ENCODE results near the gene ZFR2.
A peak's percentile ranks its signal among the peaks of the same experiment; 100 is the strongest.

DNA sequence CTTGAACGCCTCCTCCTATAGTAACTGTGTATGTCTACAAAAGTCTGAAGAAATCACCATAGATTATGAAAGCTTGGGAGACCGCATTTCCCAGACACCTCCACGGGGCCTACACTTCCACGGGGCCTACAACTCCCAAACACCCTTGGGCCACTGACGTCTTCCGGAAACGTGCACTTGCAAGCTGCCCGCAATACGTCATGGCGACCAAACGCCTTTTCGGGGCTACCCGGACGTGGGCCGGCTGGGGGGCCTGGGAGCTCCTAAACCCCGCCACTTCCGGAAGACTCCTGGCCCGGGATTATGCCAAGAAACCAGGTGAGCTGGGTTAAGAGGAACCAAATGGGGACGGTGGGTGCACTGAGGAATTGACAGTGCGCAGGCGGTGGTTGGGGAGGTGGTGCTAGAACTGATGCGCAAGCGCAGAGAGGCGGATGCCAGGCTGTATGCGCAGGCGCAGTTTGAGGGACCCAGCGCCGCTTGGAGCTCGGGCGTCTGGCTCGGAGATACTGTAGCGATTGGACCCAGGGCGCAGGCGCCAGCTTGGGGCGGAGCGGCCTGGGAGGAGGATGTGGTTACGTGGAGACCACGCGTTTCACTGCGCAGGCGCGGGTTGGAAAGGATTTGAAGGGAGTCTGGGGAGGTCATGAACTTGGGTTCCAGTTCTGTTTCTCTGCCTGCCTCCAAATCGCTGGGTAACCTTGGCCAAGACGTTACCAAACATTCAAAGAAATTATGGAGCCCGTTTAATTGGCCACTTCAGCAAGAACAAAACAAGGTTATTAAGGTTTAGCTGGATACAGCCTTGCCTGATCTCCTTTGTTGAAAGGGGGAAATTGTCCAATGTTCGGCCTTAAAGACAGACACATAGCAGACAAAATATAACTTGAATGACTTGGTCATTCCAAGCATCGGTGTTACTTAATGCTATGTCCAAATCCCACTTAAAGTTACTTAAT lies 106.1 kb downstream of the ZFR2 start, which contains the start of gene MRPL54:
- TF ChIP-seq, protein P1, sequence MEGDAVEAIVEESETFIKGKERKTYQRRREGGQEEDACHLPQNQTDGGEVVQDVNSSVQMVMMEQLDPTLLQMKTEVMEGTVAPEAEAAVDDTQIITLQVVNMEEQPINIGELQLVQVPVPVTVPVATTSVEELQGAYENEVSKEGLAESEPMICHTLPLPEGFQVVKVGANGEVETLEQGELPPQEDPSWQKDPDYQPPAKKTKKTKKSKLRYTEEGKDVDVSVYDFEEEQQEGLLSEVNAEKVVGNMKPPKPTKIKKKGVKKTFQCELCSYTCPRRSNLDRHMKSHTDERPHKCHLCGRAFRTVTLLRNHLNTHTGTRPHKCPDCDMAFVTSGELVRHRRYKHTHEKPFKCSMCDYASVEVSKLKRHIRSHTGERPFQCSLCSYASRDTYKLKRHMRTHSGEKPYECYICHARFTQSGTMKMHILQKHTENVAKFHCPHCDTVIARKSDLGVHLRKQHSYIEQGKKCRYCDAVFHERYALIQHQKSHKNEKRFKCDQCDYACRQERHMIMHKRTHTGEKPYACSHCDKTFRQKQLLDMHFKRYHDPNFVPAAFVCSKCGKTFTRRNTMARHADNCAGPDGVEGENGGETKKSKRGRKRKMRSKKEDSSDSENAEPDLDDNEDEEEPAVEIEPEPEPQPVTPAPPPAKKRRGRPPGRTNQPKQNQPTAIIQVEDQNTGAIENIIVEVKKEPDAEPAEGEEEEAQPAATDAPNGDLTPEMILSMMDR (IDR thresholded peaks at IDR 0.05): peak in 1 of 3 donors; percentile 34
- TF ChIP-seq POLR2A (IDR thresholded peaks at IDR 0.05): peak; percentile 95
